SH-SY5Y (cell line): ENCODE data around the gene SPNS2.

Experiments used
- GATA2 ChIP-seq: IDR thresholded peaks from 2 replicates; pipeline ENCODE4 v1.6.1; 2011; ENCODE audit warnings: mild to moderate bottlenecking, low read depth, low read length
- GATA3 ChIP-seq: IDR thresholded peaks from 2 replicates; pipeline ENCODE4 v1.6.1; 2011; ENCODE audit warnings: low read depth, mild to moderate bottlenecking, low read length, moderate library complexity

DNA sequence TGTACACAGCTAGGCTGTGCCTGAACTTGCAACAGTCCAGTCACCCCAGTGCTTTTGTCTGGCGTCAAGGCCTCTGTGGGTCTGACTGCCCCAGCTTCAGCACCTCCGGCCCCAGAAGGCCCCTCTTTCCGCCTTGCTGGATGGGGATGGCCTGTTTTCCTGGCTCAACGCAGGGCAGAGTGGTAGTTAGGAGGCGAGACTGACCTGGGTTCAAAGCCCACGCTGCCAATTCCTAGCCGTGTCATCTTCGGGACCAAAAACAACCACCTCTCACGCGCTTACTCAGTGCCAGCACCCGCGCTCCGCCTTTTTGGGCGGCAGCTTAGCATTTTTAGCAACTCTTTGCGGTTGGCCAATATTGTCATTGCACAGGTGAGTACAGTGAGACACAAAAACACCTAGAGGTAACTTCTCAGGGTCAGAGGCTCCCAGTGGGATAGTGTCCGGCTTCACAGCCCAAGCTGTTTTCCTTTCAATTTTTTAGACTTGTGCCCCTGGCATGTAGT is 51.9 kb downstream of the SPNS2 start:
- TF ChIP-seq GATA2 (no peak), GATA3 (no peak)
